NB4 (cell line): ENCODE data around the gene KRT4.

Source experiments
- DNase-seq: peaks from one replicate; pipeline ENCODE4 v3.0.0; 2010; ENCODE audit warnings: low read depth
- H3K4me3 ChIP-seq: one replicate; pipeline ENCODE4 v1.5.1; 2011; ENCODE audit warnings: mild to moderate bottlenecking, low read depth, low read length, moderate library complexity
- CTCF ChIP-seq: IDR thresholded peaks from one replicate; pipeline ENCODE4 v1.5.1; 2012; ENCODE audit warnings: low read depth, low read length
- MAX ChIP-seq: IDR thresholded peaks from 2 replicates; pipeline ENCODE4 v1.6.1; 2011; ENCODE audit warnings: low read depth, low read length
- MYC ChIP-seq: IDR thresholded peaks from 2 replicates; pipeline ENCODE4 v1.6.1; 2011; ENCODE audit warnings: low read depth, low read length
- POLR2A ChIP-seq: IDR thresholded peaks from 2 replicates; pipeline ENCODE4 v1.6.1; 2011; ENCODE audit warnings: mild to moderate bottlenecking; ENCODE audit not compliant: insufficient read length; ENCODE audit errors: extremely low read depth

Gene KRT4

GRCh38 chr12:52815676-52816588 is 2.0 kb upstream of the KRT4 start:
- DNase-seq = no peak
- no peak for TF ChIP-seq MAX
- no peak for TF ChIP-seq CTCF
- no peak for TF ChIP-seq POLR2A
- no peak for TF ChIP-seq MYC
- H3K4me3 ChIP-seq = no peak overlapping the region

GRCh38 chr12:52815161-52815560 is 1.2 kb upstream of the KRT4 start:
- no peak overlapping the region for H3K4me3 ChIP-seq
- DNase-seq = no peak
- TF ChIP-seq MYC (no peak), MAX (no peak), CTCF (no peak), POLR2A (no peak)

DNA sequence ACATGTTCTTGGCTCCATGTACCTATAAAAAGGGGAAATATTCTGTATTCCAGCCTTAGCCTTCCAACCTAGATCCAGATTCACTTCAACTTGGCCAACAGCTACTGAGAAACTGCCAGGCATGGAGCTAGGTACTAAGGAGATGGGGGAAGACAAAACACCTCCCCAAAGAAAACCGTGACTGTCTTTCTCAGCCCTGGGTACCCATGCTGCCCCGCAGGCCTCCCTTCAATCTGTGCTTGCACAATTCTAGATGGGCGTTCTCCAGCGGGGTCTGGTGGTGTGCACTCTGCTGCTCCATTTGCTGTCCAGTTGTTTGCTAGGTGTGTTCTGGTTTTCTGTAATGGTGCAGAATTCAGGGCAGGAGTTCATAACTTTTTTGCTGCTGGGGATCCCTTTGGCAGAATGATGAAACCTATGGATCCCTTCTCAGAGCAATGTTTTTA is 817 bp upstream of the KRT4 start:
- TF ChIP-seq POLR2A (no peak), MAX (no peak), CTCF (no peak), MYC (no peak)
- no peak for DNase-seq
- H3K4me3 ChIP-seq = no peak overlapping the region

- no peak for DNase-seq
- no peak for TF ChIP-seq MAX
- TF ChIP-seq CTCF = no peak
- no peak for TF ChIP-seq POLR2A
- TF ChIP-seq MYC = no peak
Measured at GRCh38 chr12:52813203-52813819, 605 bp downstream of the KRT4 start.

GRCh38 chr12:52812749-52813148 is 1.2 kb downstream of the KRT4 start:
- no peak overlapping the region for H3K4me3 ChIP-seq
- DNase-seq = no peak

More at GRCh38 chr12:52813203-52813819, 605 bp downstream of the KRT4 start:
- H3K4me3 ChIP-seq = no peak overlapping the region

More at GRCh38 chr12:52812749-52813148, 1.2 kb downstream of the KRT4 start:
- TF ChIP-seq POLR2A (no peak), MYC (no peak), CTCF (no peak), MAX (no peak)
